SK-N-SH (cell line): Measurements from ENCODE around the gene PBX3. TPM values are rescaled to one million over a fixed set of nuclear protein-coding genes. Genes with fewer than 3 reads are reported as not detected.
A peak's percentile ranks its signal among the peaks of the same experiment; 100 is the strongest.

Experiments used
- CTCF ChIA-PET: fragments of 300-600, 350-600 bp; formaldehyde crosslinking; extraction: SDS; loops from one replicate; lab custom pipeline; 2021; lab: Yijun Ruan, JAX
- POLR2A ChIA-PET: fragments of 350-600 bp; sonication (Branson Sonifier 250); formaldehyde crosslinking; extraction: SDS; loops from one replicate; lab custom pipeline; 2020; ENCODE audit warnings: antibody characterized with exemption, inconsistent platforms; lab: Yijun Ruan, JAX
- DNase-seq: peaks from one replicate; pipeline ENCODE4 v3.0.0; 2012
- H2AFZ ChIP-seq: fragments of 200-600 bp; sonication (generic); 2 replicates; pipeline ENCODE4 v1.8.1; 2016; ENCODE audit warnings: antibody characterized with exemption, mild to moderate bottlenecking, low read depth
- H3F3A ChIP-seq: fragments of 200-600 bp; sonication (generic); replicated peaks from 2 replicates; pipeline ENCODE3; 2016; ENCODE audit warnings: antibody characterized with exemption, mild to moderate bottlenecking; ENCODE audit not compliant: insufficient read depth
- H3K27ac ChIP-seq, 2 experiments: fragments of 200-500 bp in 1 of 2; fragments of 200-600 bp in 1 of 2; sonication (Bioruptor generic) in 1 of 2; sonication (generic), shearing (Covaris generic) in 1 of 2; 2 replicates each; pipeline versions ENCODE4 v1.5.1 to v1.6.1; 2014 to 2016; ENCODE audit warnings: low read depth in 2 of 2, inconsistent platforms in 1 of 2, low read length in 1 of 2, mild to moderate bottlenecking in 1 of 2, mixed read lengths in 1 of 2
- H3K27me3 ChIP-seq: fragments of 200-600 bp; sonication (generic), shearing (Covaris generic); 2 replicates; pipeline ENCODE4 v1.6.1; 2016; ENCODE audit warnings: mixed run types; ENCODE audit not compliant: insufficient read depth
- H3K36me3 ChIP-seq, 2 experiments: fragments of 200-500 bp in 1 of 2; fragments of 200-600 bp in 1 of 2; sonication (Bioruptor generic) in 1 of 2; sonication (generic) in 1 of 2; replicated peaks in 1 of 2; 2 replicates each; pipeline versions ENCODE3 to v1.5.1; 2014 to 2016; ENCODE audit warnings: low read length in 1 of 2, mild to moderate bottlenecking in 1 of 2; ENCODE audit not compliant: insufficient read depth in 2 of 2, control insufficient read depth in 1 of 2
- H3K4me1 ChIP-seq, 2 experiments: fragments of 200-500 bp in 1 of 2; fragments of 200-600 bp in 1 of 2; sonication (Bioruptor generic) in 1 of 2; sonication (generic), shearing (Covaris generic) in 1 of 2; 2 replicates each; pipeline versions ENCODE4 v1.5.1 to v1.6.1; 2014 to 2016; ENCODE audit warnings: low read depth in 1 of 2, low read length in 1 of 2, mixed run types in 1 of 2; ENCODE audit not compliant: insufficient read depth in 2 of 2, control insufficient read depth in 1 of 2
- H3K4me2 ChIP-seq: fragments of 200-600 bp; sonication (generic), shearing (Covaris generic); 2 replicates; pipeline ENCODE4 v1.6.1; 2017; ENCODE audit warnings: mixed run types
- H3K4me3 ChIP-seq, 2 experiments: fragments of 200-500 bp in 1 of 2; fragments of 200-600 bp in 1 of 2; sonication (Bioruptor generic) in 1 of 2; sonication (generic), shearing (Covaris generic) in 1 of 2; 2 replicates each; pipeline versions ENCODE4 v1.5.1 to v1.8.1; 2014 to 2016; ENCODE audit warnings: low read depth in 2 of 2, inconsistent platforms in 1 of 2, low read length in 1 of 2, mild to moderate bottlenecking in 1 of 2, mixed read lengths in 1 of 2, moderate library complexity in 1 of 2
- H3K79me2 ChIP-seq: fragments of 200-600 bp; sonication (generic); 2 replicates; pipeline ENCODE4 v1.8.1; 2017; ENCODE audit warnings: mild to moderate bottlenecking; ENCODE audit not compliant: insufficient read depth
- H3K9ac ChIP-seq: fragments of 200-600 bp; sonication (generic); 2 replicates; pipeline ENCODE4 v1.6.1; 2017; ENCODE audit warnings: mixed run types
- H3K9me2 ChIP-seq: fragments of 200-600 bp; sonication (generic); 2 replicates; pipeline ENCODE4 v1.6.1; 2017; ENCODE audit warnings: mixed run types
- H3K9me3 ChIP-seq: fragments of 200-600 bp; sonication (generic); 2 replicates; pipeline ENCODE4 v1.6.1; 2017; ENCODE audit warnings: mixed run types, mild to moderate bottlenecking, moderate library complexity
- H4K20me1 ChIP-seq: fragments of 200-600 bp; sonication (generic); 2 replicates; pipeline ENCODE4 v1.6.1; 2017; ENCODE audit warnings: mild to moderate bottlenecking, mixed run types; ENCODE audit not compliant: insufficient read depth
- CHD2 ChIP-seq: fragments of 150-350 bp; IDR thresholded peaks from 2 replicates; pipeline ENCODE4 v1.6.1; 2018; ENCODE audit warnings: low read length; ENCODE audit not compliant: partially characterized antibody
- EZH2phosphoT487 ChIP-seq: fragments of 200-600 bp; sonication (generic); IDR thresholded peaks from 2 replicates; pipeline ENCODE4 v1.6.1; 2017; ENCODE audit warnings: low read depth, mixed run types, mild to moderate bottlenecking, antibody characterized with exemption, moderate library complexity, borderline replicate concordance
- GATA2 ChIP-seq: sonication (generic); formaldehyde crosslinking; IDR thresholded peaks from 2 replicates; pipeline ENCODE4 v1.5.0; 2020; ENCODE audit warnings: mild to moderate bottlenecking, missing genetic modification reagents
- IRF3 ChIP-seq: fragments of 150-350 bp; IDR thresholded peaks from 2 replicates; pipeline ENCODE4 v1.6.1; 2016; ENCODE audit warnings: mild to moderate bottlenecking, low read depth, low read length
- MAX ChIP-seq: IDR thresholded peaks from 2 replicates; pipeline ENCODE4 v1.4.0; 2012; ENCODE audit warnings: low read depth
- RAD21 ChIP-seq: IDR thresholded peaks from 2 replicates; pipeline ENCODE4 v1.6.1; 2012; ENCODE audit warnings: mild to moderate bottlenecking, low read length
- RCOR1 ChIP-seq: fragments of 150-350 bp; IDR thresholded peaks from 2 replicates; pipeline ENCODE4 v1.6.1; 2017; ENCODE audit warnings: antibody characterized with exemption, low read length
- RXRA ChIP-seq: IDR thresholded peaks from 2 replicates; pipeline ENCODE4 v1.4.0; 2012; ENCODE audit warnings: low read depth, mild to moderate bottlenecking, borderline replicate concordance
- SIN3A ChIP-seq: IDR thresholded peaks from 2 replicates; pipeline ENCODE4 v1.6.1; 2012; ENCODE audit warnings: low read depth, mild to moderate bottlenecking, low read length, moderate library complexity, borderline replicate concordance
- TCF12 ChIP-seq: IDR thresholded peaks from 2 replicates; pipeline ENCODE4 v1.4.0; 2012
- WGBS: methylation state at CpG from one replicate; pipeline ENCODE4 v1.1.6; 2017; ENCODE audit warnings: low lambda C conversion rate; 5-methylcytosine and 5-hydroxymethylcytosine counted together
- polyA plus RNA-seq, 3 experiments: library from polyadenylated mRNA; depleted of rRNA; stranded (reverse); fragments of >200 nt; gene quantifications; 2 replicates each; pipeline ENCODE4 v1.2.3, GENCODE V29; 2012
- TF ChIP-seq, protein P1 (sequence below): fragments of 200-600 bp; sonication (generic); IDR thresholded peaks from 2 replicates; pipeline ENCODE4 v1.6.1; 2017; ENCODE audit warnings: antibody characterized with exemption, mild to moderate bottlenecking, moderate library complexity

The PBX3 gene
- polyA plus RNA-seq, 1 of the 3 experiments (the other 2 are of a cell fraction) = 73.0 TPM

GRCh38 chr9:125758986-125759763 is 12.0 kb downstream of the PBX3 start:
- peak; percentile 12 for DNase-seq
- peaks cover 12% of the 10 kb centered on the region for H3F3A ChIP-seq
- no peaks in the 10 kb centered on the region for H3K27me3 ChIP-seq
- H3K4me1 ChIP-seq = peaks cover 29 to 83% of the 10 kb centered on the region in 2 experiments; a peak in 3 of 4 replicates
- peaks cover 79% of the 10 kb centered on the region for H4K20me1 ChIP-seq
- no peaks in the 10 kb centered on the region for H3K9me2 ChIP-seq
- peaks cover 100% of the 10 kb centered on the region for H3K79me2 ChIP-seq
- TF ChIP-seq RAD21 = 0 out of 2 replicates have a peak, but pooled peaks have one; percentile 18
- TF ChIP-seq RXRA = no peak
- no peak for TF ChIP-seq CHD2
- H3K4me2 ChIP-seq = peak overlapping the region; percentile 80
- 68% methylated on average over 6 of the region's 6 CpGs for WGBS
- H3K27ac ChIP-seq = peak overlapping the region; percentile 43 to 77; a peak in 3 of 4 replicates
- peak overlapping the region; percentile 36 to 52; a peak in 3 of 4 replicates for H3K4me3 ChIP-seq
- no peaks in the 10 kb centered on the region for H3K9me3 ChIP-seq
- ChIA-PET POLR2A (interaction anchor here (1.1 kb wide), 1 partner anchor 518 kb away, joined by 4 read pairs; the partner anchor contains the start of gene HSPA5), CTCF (interaction anchor here (0.8 to 2.2 kb wide), 7 partner anchors 10 to 351 kb away, joined by 3 to 8 read pairs (median 3); no protein-coding TSS in a partner anchor)
- peak overlapping the region; percentile 54 for H3K9ac ChIP-seq
- no peak overlapping the region for H2AFZ ChIP-seq
- H3K36me3 ChIP-seq = peaks cover 33 to 42% of the 10 kb centered on the region in 2 experiments

GRCh38 chr9:125759764-125760129 is 12.6 kb downstream of the PBX3 start:
- Histone ChIP-seq H3K27me3 (no peaks in the 10 kb centered on the region), H3K4me3 (peak overlapping the region; percentile 36 to 52), H3K27ac (peak overlapping the region; percentile 43 to 77; a peak in 3 of 4 replicates), H3F3A (peaks cover 16% of the 10 kb centered on the region), H3K9me2 (no peaks in the 10 kb centered on the region), H3K4me1 (peaks cover 33 to 79% of the 10 kb centered on the region in 2 experiments; a peak in 3 of 4 replicates), H3K9me3 (no peaks in the 10 kb centered on the region), H3K36me3 (peaks cover 27 to 36% of the 10 kb centered on the region in 2 experiments)
- WGBS = 32% methylated on average over 7 of the region's 7 CpGs
- ChIA-PET CTCF (interaction anchor here (0.8 to 2.2 kb wide), 7 partner anchors 11 to 352 kb away, joined by 3 to 8 read pairs (median 3); no protein-coding TSS in a partner anchor), POLR2A (interaction anchor here (1.1 kb wide), 1 partner anchor 519 kb away, joined by 4 read pairs; the partner anchor contains the start of gene HSPA5)
- TF ChIP-seq IRF3 (no peak), SIN3A (peak; percentile 48; the same call in 1 of the 2 replicates), RCOR1 (no peak), GATA2 (CRISPR knock-in tag) (0 out of 2 replicates have a peak, but pooled peaks have one; percentile 19), TCF12 (no peak), MAX (no peak), EZH2phosphoT487 (no peak)
- TF ChIP-seq, protein P1, sequence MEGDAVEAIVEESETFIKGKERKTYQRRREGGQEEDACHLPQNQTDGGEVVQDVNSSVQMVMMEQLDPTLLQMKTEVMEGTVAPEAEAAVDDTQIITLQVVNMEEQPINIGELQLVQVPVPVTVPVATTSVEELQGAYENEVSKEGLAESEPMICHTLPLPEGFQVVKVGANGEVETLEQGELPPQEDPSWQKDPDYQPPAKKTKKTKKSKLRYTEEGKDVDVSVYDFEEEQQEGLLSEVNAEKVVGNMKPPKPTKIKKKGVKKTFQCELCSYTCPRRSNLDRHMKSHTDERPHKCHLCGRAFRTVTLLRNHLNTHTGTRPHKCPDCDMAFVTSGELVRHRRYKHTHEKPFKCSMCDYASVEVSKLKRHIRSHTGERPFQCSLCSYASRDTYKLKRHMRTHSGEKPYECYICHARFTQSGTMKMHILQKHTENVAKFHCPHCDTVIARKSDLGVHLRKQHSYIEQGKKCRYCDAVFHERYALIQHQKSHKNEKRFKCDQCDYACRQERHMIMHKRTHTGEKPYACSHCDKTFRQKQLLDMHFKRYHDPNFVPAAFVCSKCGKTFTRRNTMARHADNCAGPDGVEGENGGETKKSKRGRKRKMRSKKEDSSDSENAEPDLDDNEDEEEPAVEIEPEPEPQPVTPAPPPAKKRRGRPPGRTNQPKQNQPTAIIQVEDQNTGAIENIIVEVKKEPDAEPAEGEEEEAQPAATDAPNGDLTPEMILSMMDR = no peak
- TF ChIP-seq, all 33 proteins: peak for 2
- H3K9ac ChIP-seq = peak overlapping the region; percentile 54
- H3K79me2 ChIP-seq = peaks cover 100% of the 10 kb centered on the region
- DNase-seq = no peak
- H4K20me1 ChIP-seq = peaks cover 85% of the 10 kb centered on the region
- no peak overlapping the region for H2AFZ ChIP-seq
- peak overlapping the region; percentile 80 for H3K4me2 ChIP-seq
